ENCODE data around the gene STRIP1.

DNA sequence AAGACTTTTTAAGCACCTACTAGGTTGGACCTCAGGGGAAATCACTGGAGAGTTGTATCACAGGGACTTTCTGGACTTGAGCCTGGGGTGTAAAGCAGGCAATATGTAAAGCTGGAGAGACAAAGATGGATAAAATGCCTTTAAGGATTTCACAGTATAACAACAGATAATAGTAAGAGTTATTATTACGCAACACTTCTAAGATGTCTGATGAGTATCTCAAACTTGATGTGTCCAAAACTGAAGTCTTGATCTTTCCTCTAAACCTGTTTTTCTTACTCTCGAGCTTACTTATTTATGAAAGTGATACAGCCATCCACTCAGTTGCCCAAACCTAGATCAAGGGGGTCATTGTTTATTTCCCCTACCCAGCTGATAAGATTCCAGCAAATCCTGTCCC, 2.1 kb upstream of the STRIP1 start:
- TF ChIP-seq, protein P1, sequence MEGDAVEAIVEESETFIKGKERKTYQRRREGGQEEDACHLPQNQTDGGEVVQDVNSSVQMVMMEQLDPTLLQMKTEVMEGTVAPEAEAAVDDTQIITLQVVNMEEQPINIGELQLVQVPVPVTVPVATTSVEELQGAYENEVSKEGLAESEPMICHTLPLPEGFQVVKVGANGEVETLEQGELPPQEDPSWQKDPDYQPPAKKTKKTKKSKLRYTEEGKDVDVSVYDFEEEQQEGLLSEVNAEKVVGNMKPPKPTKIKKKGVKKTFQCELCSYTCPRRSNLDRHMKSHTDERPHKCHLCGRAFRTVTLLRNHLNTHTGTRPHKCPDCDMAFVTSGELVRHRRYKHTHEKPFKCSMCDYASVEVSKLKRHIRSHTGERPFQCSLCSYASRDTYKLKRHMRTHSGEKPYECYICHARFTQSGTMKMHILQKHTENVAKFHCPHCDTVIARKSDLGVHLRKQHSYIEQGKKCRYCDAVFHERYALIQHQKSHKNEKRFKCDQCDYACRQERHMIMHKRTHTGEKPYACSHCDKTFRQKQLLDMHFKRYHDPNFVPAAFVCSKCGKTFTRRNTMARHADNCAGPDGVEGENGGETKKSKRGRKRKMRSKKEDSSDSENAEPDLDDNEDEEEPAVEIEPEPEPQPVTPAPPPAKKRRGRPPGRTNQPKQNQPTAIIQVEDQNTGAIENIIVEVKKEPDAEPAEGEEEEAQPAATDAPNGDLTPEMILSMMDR (conservative IDR thresholded peaks at IDR 0.05 in 1 of 2, IDR thresholded peaks at IDR 0.05 in 1 of 2; ENCODE audit: low read depth in 1 of 2, low read length in 2 of 2) = no peak
- TF ChIP-seq EZH2 (IDR thresholded peaks at IDR 0.05; ENCODE audit: low read length, missing control alignments) = no peak

All from fibroblast of lung (primary cell).